Uterus (tissue), 2 donors: ENCODE results near the gene LHB.

ENCODE experiments used
- POLR2A ChIP-seq, 2 donors: fragments of 450-650 bp; IDR thresholded peaks; one replicate each; pipeline ENCODE4 v1.6.1; 2016; ENCODE audit warnings: antibody characterized with exemption in 2 of 2, mild to moderate bottlenecking in 1 of 2, moderate library complexity in 1 of 2
- TF ChIP-seq, protein P1 (sequence below), 4 experiments: fragments of 200-600 bp in 2 of 4; fragments of 450-650 bp in 2 of 4; sonication (generic) in 2 of 4; IDR thresholded peaks; one replicate each; pipeline ENCODE4 v1.5.1; 2016 to 2019; ENCODE audit warnings: antibody characterized with exemption in 4 of 4, mild to moderate bottlenecking in 2 of 4, moderate library complexity in 1 of 4

DNA sequence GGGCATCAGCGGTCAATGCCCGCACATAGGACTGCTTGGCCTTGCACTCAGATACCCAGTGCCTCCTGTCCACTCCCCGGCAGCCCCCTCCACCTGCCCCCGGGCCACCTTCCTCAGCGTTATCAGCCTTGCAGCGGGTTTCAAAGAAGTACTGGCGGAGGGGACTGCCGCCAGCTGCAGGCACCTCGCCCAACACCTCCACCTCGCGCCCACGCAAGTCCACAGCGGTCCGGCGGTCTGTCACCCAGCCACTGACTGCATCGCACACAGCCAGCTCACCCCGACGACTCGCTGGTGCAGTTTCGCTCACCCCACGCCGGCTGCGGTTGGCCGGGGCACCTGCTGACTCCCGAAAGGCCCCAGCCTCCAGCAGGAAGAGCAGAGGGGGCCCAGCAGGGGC is 44.6 kb upstream of the LHB start:
- TF ChIP-seq, protein P1, sequence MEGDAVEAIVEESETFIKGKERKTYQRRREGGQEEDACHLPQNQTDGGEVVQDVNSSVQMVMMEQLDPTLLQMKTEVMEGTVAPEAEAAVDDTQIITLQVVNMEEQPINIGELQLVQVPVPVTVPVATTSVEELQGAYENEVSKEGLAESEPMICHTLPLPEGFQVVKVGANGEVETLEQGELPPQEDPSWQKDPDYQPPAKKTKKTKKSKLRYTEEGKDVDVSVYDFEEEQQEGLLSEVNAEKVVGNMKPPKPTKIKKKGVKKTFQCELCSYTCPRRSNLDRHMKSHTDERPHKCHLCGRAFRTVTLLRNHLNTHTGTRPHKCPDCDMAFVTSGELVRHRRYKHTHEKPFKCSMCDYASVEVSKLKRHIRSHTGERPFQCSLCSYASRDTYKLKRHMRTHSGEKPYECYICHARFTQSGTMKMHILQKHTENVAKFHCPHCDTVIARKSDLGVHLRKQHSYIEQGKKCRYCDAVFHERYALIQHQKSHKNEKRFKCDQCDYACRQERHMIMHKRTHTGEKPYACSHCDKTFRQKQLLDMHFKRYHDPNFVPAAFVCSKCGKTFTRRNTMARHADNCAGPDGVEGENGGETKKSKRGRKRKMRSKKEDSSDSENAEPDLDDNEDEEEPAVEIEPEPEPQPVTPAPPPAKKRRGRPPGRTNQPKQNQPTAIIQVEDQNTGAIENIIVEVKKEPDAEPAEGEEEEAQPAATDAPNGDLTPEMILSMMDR (IDR thresholded peaks at IDR 0.05) = no peak
- no peak for TF ChIP-seq POLR2A (IDR thresholded peaks at IDR 0.05)
